ENCODE data around the gene KLHL4. TPM values are rescaled to one million over a fixed set of nuclear protein-coding genes. Genes with fewer than 3 reads are reported as not detected.
A peak's percentile ranks its signal among the peaks of the same experiment; 100 is the strongest.
"Not testable (repeated sequence)": the region's sequence is repeated elsewhere in the genome, so short reads cannot be mapped to it uniquely, and the experiment has no call there.

KLHL4 gene
- total RNA-seq, 1 donor, result 0.86 TPM

DNA sequence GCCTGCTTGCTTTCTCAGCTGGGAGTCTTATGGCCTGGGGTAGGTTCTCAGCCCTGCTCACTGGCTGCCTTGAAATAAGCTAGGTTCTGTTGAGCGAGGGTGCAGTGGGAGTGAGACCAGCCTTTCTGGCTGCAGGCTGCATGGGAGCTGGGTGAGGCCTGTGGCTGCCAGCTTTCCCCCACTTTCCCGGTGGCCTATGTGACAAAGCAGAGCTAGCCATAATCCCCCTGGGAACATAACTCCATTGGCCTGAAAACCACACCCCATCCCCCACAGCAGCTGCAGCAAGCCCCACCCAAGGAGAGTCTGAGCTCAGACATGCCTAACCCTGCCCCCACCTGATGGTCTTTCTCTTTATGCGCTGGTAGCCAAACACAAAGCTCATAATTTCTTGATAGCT is 118.9 kb downstream of the KLHL4 start:
- TF ChIP-seq, protein P1, sequence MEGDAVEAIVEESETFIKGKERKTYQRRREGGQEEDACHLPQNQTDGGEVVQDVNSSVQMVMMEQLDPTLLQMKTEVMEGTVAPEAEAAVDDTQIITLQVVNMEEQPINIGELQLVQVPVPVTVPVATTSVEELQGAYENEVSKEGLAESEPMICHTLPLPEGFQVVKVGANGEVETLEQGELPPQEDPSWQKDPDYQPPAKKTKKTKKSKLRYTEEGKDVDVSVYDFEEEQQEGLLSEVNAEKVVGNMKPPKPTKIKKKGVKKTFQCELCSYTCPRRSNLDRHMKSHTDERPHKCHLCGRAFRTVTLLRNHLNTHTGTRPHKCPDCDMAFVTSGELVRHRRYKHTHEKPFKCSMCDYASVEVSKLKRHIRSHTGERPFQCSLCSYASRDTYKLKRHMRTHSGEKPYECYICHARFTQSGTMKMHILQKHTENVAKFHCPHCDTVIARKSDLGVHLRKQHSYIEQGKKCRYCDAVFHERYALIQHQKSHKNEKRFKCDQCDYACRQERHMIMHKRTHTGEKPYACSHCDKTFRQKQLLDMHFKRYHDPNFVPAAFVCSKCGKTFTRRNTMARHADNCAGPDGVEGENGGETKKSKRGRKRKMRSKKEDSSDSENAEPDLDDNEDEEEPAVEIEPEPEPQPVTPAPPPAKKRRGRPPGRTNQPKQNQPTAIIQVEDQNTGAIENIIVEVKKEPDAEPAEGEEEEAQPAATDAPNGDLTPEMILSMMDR (IDR thresholded peaks at IDR 0.05; ENCODE audit: insufficient read depth, low read depth, low read length), result no peak
- no peak for DNase-seq (ENCODE audit: low read depth)
- H3K4me3 ChIP-seq (ENCODE audit: low read depth, low read length), result no peak overlapping the region

DNA sequence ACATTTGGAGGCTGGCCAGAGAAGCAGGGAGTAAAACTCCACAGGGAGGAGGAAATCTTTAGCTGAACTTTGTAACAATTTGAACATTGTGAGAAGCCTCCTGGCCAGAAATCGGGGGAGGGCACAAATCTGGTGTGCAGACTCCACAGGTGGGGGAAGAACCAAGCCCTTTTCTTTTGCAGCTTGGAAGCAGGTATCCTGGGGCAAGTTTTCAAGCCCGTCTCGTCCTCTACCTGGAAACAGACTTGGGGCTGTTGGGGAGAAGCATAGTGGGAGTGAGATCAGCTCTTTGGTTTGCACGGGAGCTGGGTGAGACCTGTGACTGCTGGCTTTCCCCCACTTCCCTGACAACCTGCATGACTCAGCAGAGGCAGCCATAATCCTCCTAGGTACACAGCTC is 123.8 kb downstream of the KLHL4 start:
- DNase-seq (ENCODE audit: low read depth); H3K4me3 ChIP-seq (ENCODE audit: low read depth, low read length): not testable (repeated sequence)

DNA sequence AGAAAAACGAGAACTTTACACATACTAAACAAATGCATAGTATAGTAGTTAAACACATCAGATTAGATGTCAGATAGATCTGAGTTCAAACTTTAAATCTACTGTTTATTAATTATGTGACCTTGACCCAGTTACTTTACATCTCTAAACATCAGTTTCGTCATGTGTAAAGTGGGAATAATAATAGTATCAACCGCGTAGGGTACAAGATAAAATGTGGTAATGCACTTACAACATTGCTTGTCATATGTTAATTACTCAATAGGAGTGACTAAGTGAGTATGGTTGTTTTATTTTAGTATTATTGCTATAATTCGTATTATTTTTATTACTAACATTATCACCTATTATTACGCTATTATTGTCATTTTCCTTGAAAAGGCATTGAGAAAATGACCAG is 144.2 kb downstream of the KLHL4 start:
- TF ChIP-seq, protein P1 (IDR thresholded peaks at IDR 0.05; ENCODE audit: insufficient read depth, low read depth, low read length), result no peak
- H3K4me3 ChIP-seq (ENCODE audit: low read depth, low read length), result no peak overlapping the region
- no peak for DNase-seq (ENCODE audit: low read depth)

DNA sequence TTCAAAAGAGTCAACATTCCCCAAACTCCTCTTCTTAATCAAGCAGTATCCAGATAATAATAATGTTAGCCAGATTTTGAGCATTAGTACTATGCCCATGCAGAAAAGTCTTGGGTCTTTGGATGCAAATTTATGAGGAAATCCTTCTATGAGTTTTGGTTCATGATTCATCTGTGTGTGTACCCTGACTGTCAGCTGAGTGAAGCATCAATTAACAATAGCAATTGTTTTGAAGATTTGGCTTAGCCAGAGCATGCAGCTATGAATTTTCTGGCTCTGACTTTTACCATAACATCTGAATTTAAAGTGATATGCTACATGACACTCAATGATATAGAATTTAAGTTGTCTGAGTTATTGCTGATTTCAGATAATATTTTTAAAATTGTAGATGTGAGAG is 145.8 kb downstream of the KLHL4 start:
- TF ChIP-seq, protein P1 (IDR thresholded peaks at IDR 0.05; ENCODE audit: insufficient read depth, low read depth, low read length), result no peak
- no peak for DNase-seq (ENCODE audit: low read depth)
- no peak overlapping the region for H3K4me3 ChIP-seq (ENCODE audit: low read depth, low read length)

DNA sequence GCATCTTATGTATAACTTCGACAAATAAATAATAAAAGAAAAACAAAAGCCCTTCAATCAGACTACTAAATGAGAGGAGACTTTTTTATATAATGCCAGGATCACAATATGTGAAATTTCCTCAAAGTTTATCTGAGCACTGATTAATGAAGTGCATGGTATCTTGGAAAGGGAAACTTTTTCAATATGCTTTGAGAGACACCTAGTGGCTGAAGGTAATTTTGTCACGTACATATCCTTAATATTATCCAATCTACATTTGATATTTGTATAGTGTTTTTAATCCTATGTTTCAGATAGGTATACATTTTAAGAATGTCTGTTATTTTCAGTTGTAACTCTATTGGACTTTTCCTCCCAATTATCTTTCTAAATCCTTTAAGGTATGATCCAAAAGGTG is 146.8 kb downstream of the KLHL4 start:
- TF ChIP-seq, protein P1 (IDR thresholded peaks at IDR 0.05; ENCODE audit: insufficient read depth, low read depth, low read length), result peak; percentile 38
- no peak overlapping the region for H3K4me3 ChIP-seq (ENCODE audit: low read depth, low read length)
- DNase-seq (ENCODE audit: low read depth), result peak; percentile 31

DNA sequence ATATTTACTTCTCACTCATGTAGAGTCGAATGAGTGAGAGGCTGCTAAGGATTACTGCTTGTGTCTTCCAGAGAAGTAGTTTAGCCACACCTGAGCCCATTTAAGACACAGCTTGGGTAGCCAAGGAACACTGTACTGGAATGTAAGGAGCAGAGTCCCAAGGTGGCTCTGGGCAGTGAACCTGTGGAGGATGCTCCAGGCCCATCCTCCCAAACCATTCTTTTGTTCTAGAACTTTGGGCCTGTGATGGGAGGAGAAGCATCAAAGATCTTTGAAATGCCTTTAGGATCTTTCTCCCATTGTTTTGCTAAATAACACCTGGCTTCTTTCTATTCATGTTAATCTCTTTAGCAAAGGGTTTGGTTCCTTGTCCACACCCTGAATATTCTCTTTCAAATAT is 162.2 kb downstream of the KLHL4 start:
- no peak overlapping the region for H3K4me3 ChIP-seq (ENCODE audit: low read depth, low read length)
- TF ChIP-seq, protein P1 (IDR thresholded peaks at IDR 0.05; ENCODE audit: insufficient read depth, low read depth, low read length), result no peak
- no peak for DNase-seq (ENCODE audit: low read depth)

DNA sequence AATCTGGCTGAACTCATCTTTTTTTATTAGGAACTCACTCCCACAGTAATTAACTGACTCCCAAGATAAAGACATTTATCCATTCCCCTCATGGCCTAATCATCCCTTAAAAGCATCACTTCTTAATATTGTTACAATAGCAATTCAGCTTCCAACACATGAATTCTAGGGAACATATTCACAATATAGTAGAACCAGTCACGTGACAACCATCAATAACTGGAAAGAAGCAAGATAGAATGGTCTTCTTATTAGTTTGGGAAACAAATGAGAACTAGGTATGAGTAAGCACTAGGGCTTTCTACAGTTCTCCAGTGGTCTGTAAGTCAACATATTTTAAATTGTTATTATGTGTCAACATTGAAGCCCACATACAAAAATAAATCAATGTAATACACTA is 170.1 kb downstream of the KLHL4 start:
- no peak for DNase-seq (ENCODE audit: low read depth)
- TF ChIP-seq, protein P1 (IDR thresholded peaks at IDR 0.05; ENCODE audit: insufficient read depth, low read depth, low read length), result no peak
- H3K4me3 ChIP-seq (ENCODE audit: low read depth, low read length), result no peak overlapping the region

DNA sequence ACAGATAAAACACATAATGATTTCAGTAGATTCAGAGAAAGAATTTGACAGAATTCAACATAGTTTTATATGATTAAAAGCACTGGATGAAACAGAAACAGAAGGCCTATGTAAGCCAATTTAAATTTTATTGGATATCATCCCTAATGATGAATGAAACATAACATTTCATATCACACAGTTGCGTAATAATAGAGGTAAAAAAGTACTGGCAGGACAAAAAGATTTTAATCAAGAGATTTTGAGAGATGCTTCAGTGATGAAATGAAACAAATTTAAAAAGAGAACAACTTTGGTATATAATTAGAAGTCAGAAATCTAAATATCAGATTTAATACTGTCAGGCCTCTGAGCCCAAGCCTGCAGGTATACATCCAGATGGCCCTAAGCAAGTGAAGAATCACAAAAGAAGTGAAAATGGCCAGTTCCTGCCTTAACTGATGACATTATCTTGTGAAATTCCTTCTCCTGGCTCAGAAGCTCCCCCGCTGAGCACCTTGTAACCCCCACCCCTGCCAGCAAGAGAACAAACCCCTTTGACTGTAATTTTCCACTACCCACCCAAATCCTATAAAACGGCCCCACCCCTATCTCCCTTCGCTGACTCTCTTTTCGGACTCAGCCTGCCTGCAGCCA is 170.6 kb downstream of the KLHL4 start:
- DNase-seq (ENCODE audit: low read depth), result not testable (repeated sequence)

DNA sequence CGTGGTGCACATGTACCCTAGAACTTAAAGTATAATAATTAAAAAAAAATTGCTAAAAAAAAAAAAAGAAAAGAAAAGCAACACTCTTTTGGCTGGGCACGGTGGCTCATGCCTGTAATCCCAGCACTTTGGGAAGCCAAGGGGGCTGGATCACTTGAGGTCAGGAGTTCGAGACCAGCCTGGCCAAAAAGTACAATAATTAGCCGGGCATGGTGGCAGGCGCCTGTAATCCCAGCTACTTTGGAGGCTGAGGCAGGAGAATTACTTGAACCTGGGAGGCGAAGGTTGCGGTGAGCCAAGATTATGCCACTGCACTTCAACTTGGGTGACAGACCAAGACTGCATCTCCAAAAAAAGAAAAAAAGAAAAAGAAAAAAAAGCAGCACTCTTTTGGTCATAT is 171.6 kb downstream of the KLHL4 start:
- DNase-seq (ENCODE audit: low read depth); H3K4me3 ChIP-seq (ENCODE audit: low read depth, low read length): not testable (repeated sequence)

More for the DNA sequence above, 170.6 kb downstream of the KLHL4 start:
- not testable (repeated sequence) for H3K4me3 ChIP-seq (ENCODE audit: low read depth, low read length)

Data from fibroblast of villous mesenchyme (primary cell).